ENCODE results near the gene SLC11A1. TPM values are rescaled to one million over a fixed set of nuclear protein-coding genes. Genes with fewer than 3 reads are reported as not detected.

SLC11A1 gene
- total and polyA plus RNA-seq, 2 experiments from 2014 or later = 0.60 to 0.74 TPM

DNA sequence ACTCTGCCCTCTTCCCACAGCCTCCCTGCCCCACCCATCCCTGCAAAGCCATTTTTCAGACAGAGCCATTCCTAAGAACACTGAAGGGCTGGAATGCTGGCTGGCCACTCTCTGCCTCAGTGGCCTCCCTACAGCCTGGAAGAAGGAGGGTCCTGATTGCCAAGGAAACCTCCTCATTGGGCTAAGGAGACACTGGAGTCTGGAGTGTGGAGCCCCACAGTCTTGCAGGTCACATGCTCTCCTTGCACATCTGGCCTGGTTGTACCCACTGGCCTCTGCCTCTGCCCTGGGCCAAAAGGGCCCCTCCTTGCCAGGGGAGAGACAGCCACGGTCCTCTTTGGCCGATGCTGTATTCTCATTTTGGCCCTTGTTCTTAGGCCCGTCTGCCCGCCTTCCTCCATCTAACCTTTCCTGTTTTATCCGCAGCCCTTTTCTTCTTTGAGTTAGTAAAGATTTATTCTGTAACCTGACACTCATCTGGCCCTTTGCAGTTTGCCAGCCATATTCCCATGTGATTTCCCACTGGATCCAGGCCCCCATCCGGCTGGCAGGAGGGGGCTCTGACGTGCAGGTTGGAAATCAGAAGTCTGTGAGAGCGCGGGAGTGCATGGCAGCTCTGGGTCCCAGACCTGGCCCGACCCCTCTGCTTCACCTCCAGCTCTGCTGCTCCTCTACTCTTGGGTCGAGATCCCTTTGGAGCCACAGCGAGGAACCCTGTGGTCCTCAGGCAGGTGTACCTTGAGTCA lies 36.4 kb upstream of the SLC11A1 start:
- H2AFZ ChIP-seq = no peak overlapping the region

DNA sequence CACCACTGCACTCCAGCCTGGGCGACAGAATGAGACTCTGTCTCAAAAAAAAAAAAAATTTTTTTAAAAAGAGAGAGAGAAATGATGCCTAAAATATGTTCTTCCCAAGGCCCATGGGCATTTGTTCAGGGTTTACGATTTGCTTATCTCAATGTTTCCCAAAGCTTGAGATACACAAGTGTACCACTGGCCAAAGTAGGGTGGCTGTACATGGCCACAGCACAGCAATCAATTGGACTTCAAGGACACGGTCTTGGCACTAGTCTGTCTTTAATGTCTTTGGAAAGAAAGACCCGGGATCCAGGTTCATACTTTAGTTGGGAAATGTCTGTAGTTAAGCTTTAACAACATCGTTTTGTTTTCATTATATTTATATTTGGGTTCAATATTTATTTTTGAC lies 34.9 kb upstream of the SLC11A1 start:
- Histone ChIP-seq H3K9me2 (replicated peaks; ENCODE audit: insufficient read depth) (no peaks in the 10 kb centered on the region), H3K4me2 (no peak overlapping the region), H3K27me3 (no peaks in the 10 kb centered on the region), H4K20me1 (ENCODE audit: insufficient read depth, poor library complexity, severe bottlenecking) (no peaks in the 10 kb centered on the region), H3K9me3 (ENCODE audit: low read depth) (no peaks in the 10 kb centered on the region), H3K36me3 (replicated peaks; ENCODE audit: insufficient read depth, low read depth) (no peaks in the 10 kb centered on the region), H3K27ac (no peak overlapping the region), H3K79me2 (no peaks in the 10 kb centered on the region), H3K4me3 (no peak overlapping the region), H2AFZ (no peak overlapping the region), H3K4me1 (ENCODE audit: insufficient read depth) (peaks cover 12% of the 10 kb centered on the region)
- DNase-seq (ENCODE audit: low spot score) = no peak
- WGBS (ENCODE audit: low lambda C conversion rate, missing lambda C conversion rate) = 87% methylated on average over 5 of the region's 5 CpGs
- TF ChIP-seq, protein P1, sequence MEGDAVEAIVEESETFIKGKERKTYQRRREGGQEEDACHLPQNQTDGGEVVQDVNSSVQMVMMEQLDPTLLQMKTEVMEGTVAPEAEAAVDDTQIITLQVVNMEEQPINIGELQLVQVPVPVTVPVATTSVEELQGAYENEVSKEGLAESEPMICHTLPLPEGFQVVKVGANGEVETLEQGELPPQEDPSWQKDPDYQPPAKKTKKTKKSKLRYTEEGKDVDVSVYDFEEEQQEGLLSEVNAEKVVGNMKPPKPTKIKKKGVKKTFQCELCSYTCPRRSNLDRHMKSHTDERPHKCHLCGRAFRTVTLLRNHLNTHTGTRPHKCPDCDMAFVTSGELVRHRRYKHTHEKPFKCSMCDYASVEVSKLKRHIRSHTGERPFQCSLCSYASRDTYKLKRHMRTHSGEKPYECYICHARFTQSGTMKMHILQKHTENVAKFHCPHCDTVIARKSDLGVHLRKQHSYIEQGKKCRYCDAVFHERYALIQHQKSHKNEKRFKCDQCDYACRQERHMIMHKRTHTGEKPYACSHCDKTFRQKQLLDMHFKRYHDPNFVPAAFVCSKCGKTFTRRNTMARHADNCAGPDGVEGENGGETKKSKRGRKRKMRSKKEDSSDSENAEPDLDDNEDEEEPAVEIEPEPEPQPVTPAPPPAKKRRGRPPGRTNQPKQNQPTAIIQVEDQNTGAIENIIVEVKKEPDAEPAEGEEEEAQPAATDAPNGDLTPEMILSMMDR (IDR thresholded peaks at IDR 0.05; ENCODE audit: poor library complexity) = no peak
- TF ChIP-seq EZH2 (IDR thresholded peaks at IDR 0.05; ENCODE audit: borderline replicate concordance) (no peak), EZH2phosphoT487 (IDR thresholded peaks at IDR 0.05; ENCODE audit: low read depth, severe bottlenecking, unreplicated experiment) (no peak)

More for the DNA sequence above, 36.4 kb upstream of the SLC11A1 start:
- Histone ChIP-seq H3K4me1 (ENCODE audit: insufficient read depth) (peaks cover 12% of the 10 kb centered on the region), H3K4me2 (no peak overlapping the region), H3K9me3 (ENCODE audit: low read depth) (no peaks in the 10 kb centered on the region), H3K36me3 (replicated peaks; ENCODE audit: insufficient read depth, low read depth) (no peaks in the 10 kb centered on the region), H3K27ac (no peak overlapping the region), H3K4me3 (no peak overlapping the region), H3K27me3 (no peaks in the 10 kb centered on the region), H4K20me1 (ENCODE audit: insufficient read depth, poor library complexity, severe bottlenecking) (no peaks in the 10 kb centered on the region), H3K9me2 (replicated peaks; ENCODE audit: insufficient read depth) (no peaks in the 10 kb centered on the region), H3K79me2 (no peaks in the 10 kb centered on the region)
- no peak for DNase-seq (ENCODE audit: low spot score)
- TF ChIP-seq EZH2 (IDR thresholded peaks at IDR 0.05; ENCODE audit: borderline replicate concordance) (no peak), EZH2phosphoT487 (IDR thresholded peaks at IDR 0.05; ENCODE audit: low read depth, severe bottlenecking, unreplicated experiment) (no peak)
- TF ChIP-seq, protein P1 (IDR thresholded peaks at IDR 0.05; ENCODE audit: poor library complexity) = no peak
- WGBS (ENCODE audit: low lambda C conversion rate, missing lambda C conversion rate) = 75% methylated on average over 12 of the region's 12 CpGs

DNA sequence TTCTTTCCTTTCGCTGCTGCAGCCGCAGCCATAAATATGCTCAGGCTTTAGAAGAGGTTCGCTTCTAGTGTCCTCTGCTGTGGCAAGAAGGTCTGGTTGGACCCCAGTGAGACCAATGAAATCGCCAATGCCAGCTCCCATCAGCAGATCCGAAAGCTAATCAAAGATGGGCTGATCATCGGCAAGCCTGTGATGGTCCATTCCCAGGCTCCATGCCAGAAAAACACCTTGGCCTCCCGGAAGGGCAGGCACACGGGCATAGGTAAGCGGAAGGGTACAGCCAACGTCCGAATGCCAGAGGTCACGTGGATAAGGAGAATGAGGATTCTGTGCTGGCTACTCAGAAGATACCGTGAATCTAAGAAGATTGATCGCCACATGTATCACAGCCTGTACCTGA lies 28.0 kb upstream of the SLC11A1 start:
- Histone ChIP-seq H4K20me1 (ENCODE audit: insufficient read depth, poor library complexity, severe bottlenecking) (no peaks in the 10 kb centered on the region), H3K36me3 (replicated peaks; ENCODE audit: insufficient read depth, low read depth) (no peaks in the 10 kb centered on the region), H3K79me2 (no peaks in the 10 kb centered on the region), H3K27ac (no peak overlapping the region), H3K4me2 (no peak overlapping the region), H3K27me3 (no peaks in the 10 kb centered on the region), H2AFZ (no peak overlapping the region), H3K9me2 (replicated peaks; ENCODE audit: insufficient read depth) (no peaks in the 10 kb centered on the region), H3K9me3 (ENCODE audit: low read depth) (no peaks in the 10 kb centered on the region), H3K4me1 (ENCODE audit: insufficient read depth) (peaks cover 8% of the 10 kb centered on the region), H3K4me3 (no peak overlapping the region)
- no peak for TF ChIP-seq EZH2 (IDR thresholded peaks at IDR 0.05; ENCODE audit: borderline replicate concordance)
- TF ChIP-seq, protein P1 (IDR thresholded peaks at IDR 0.05; ENCODE audit: poor library complexity) = no peak
- TF ChIP-seq EZH2phosphoT487 (IDR thresholded peaks at IDR 0.05; ENCODE audit: low read depth, severe bottlenecking, unreplicated experiment) = no peak
- 96% methylated on average over 14 of the region's 14 CpGs for WGBS (ENCODE audit: low lambda C conversion rate, missing lambda C conversion rate)
- DNase-seq (ENCODE audit: low spot score) = no peak
